ENCODE measurements around the gene KHSRP. TPM values are rescaled to one million over a fixed set of nuclear protein-coding genes. Genes with fewer than 3 reads are reported as not detected.

Gene KHSRP
- total RNA-seq, 1 donor from 2014 or later = 120 TPM

Small RNA genes within 50 kb of the gene (small RNA-seq; reads per million reads assigned to genes)
- not detected for gene MIR6790 (ENCODE audit: low replicate concordance)
- not detected for gene MIR6885 (ENCODE audit: low replicate concordance)

Other genes starting within 250 kb of the KHSRP start
- gene MLLT1, start 144.8 kb downstream of the KHSRP start, total RNA-seq = 15.5 TPM
- not detected for gene ACER1, start 91.2 kb downstream of the KHSRP start, total RNA-seq
- 18.7 TPM for gene CLPP, start 63.3 kb downstream of the KHSRP start, total RNA-seq
- gene ALKBH7, start 52.0 kb downstream of the KHSRP start, total RNA-seq = 30.0 TPM
- 3.0 TPM for gene PSPN, start 48.9 kb downstream of the KHSRP start, total RNA-seq
- gene GTF2F1, start 31.6 kb downstream of the KHSRP start, total RNA-seq = 35.4 TPM
- gene SLC25A41, start 9.0 kb upstream of the KHSRP start, total RNA-seq = 0.98 TPM
- 38.8 TPM for gene SLC25A23, start 35.0 kb upstream of the KHSRP start, total RNA-seq
- gene CRB3, start 39.5 kb upstream of the KHSRP start, total RNA-seq = 0.25 TPM
- gene DENND1C, start 57.0 kb upstream of the KHSRP start, total RNA-seq = 0.25 TPM
- 116 TPM for gene TUBB4A, start 77.5 kb upstream of the KHSRP start, total RNA-seq
- gene TNFSF9, start 106.2 kb upstream of the KHSRP start, total RNA-seq = 1.5 TPM
- gene CD70, start 166.3 kb upstream of the KHSRP start, total RNA-seq = not detected
- not detected for gene TNFSF14, start 245.3 kb upstream of the KHSRP start, total RNA-seq

Data from temporal lobe (tissue), 2 donors.